ENCODE measurements around the gene HIC1.

The HIC1 gene

GRCh38 chr17:2081564-2081963 lies 26.7 kb downstream of the HIC1 start:
- no peaks in the 10 kb centered on the region for H3K9me2 ChIP-seq (replicated peaks; ENCODE audit: insufficient read depth, low read length)

GRCh38 chr17:2082003-2082781 lies 27.3 kb downstream of the HIC1 start:
- Histone ChIP-seq H3K36me3 (ENCODE audit: low read length) (no peaks in the 10 kb centered on the region), H3K4me2 (ENCODE audit: low read depth, low read length, poor library complexity, severe bottlenecking) (no peak overlapping the region), H3K27ac (ENCODE audit: low read depth, low read length) (no peak overlapping the region), H3K9ac (ENCODE audit: low read length) (no peak overlapping the region), H3K79me2 (ENCODE audit: insufficient read depth, low read length) (no peaks in the 10 kb centered on the region), H2AFZ (ENCODE audit: low read depth, low read length, severe bottlenecking) (no peak overlapping the region), H3K9me2 (replicated peaks; ENCODE audit: insufficient read depth, low read length) (no peaks in the 10 kb centered on the region), H3K4me3 (ENCODE audit: insufficient read depth, low read length, poor library complexity, severe bottlenecking) (no peak overlapping the region), H4K20me1 (ENCODE audit: low read depth, low read length) (no peaks in the 10 kb centered on the region), H3K9me3 (ENCODE audit: insufficient read depth, low read length) (no peaks in the 10 kb centered on the region), H3K27me3 (ENCODE audit: low read length) (no peaks in the 10 kb centered on the region), H3F3A (ENCODE audit: insufficient read depth) (no peaks in the 10 kb centered on the region)
- no peak for TF ChIP-seq CTCF (IDR thresholded peaks at IDR 0.05; ENCODE audit: insufficient read depth, low read length, poor library complexity, severe bottlenecking)
- TF ChIP-seq EZH2phosphoT487 (conservative IDR thresholded peaks at IDR 0.05; ENCODE audit: low read length), result no peak

More at GRCh38 chr17:2081564-2081963, 26.7 kb downstream of the HIC1 start:
- Histone ChIP-seq H3K27me3 (ENCODE audit: low read length) (no peaks in the 10 kb centered on the region), H3K4me3 (ENCODE audit: insufficient read depth, low read length, poor library complexity, severe bottlenecking) (no peak overlapping the region), H4K20me1 (ENCODE audit: low read depth, low read length) (no peaks in the 10 kb centered on the region), H3K79me2 (ENCODE audit: insufficient read depth, low read length) (no peaks in the 10 kb centered on the region), H3K9me3 (ENCODE audit: insufficient read depth, low read length) (no peaks in the 10 kb centered on the region), H3K4me2 (ENCODE audit: low read depth, low read length, poor library complexity, severe bottlenecking) (no peak overlapping the region), H3K27ac (ENCODE audit: low read depth, low read length) (no peak overlapping the region), H3K36me3 (ENCODE audit: low read length) (no peaks in the 10 kb centered on the region), H3F3A (ENCODE audit: insufficient read depth) (no peaks in the 10 kb centered on the region), H2AFZ (ENCODE audit: low read depth, low read length, severe bottlenecking) (no peak overlapping the region), H3K9ac (ENCODE audit: low read length) (no peak overlapping the region)
- no peak for TF ChIP-seq CTCF (IDR thresholded peaks at IDR 0.05; ENCODE audit: insufficient read depth, low read length, poor library complexity, severe bottlenecking)
- TF ChIP-seq EZH2phosphoT487 (conservative IDR thresholded peaks at IDR 0.05; ENCODE audit: low read length), result no peak

- no peak overlapping the region for H3K4me3 ChIP-seq (ENCODE audit: insufficient read depth, low read length, poor library complexity, severe bottlenecking)
- no peaks in the 10 kb centered on the region for H3K27me3 ChIP-seq (ENCODE audit: low read length)
- H3K36me3 ChIP-seq (ENCODE audit: low read length), result no peaks in the 10 kb centered on the region
- H3K9me3 ChIP-seq (ENCODE audit: insufficient read depth, low read length), result no peaks in the 10 kb centered on the region
- H3F3A ChIP-seq (ENCODE audit: insufficient read depth), result no peaks in the 10 kb centered on the region
- no peak overlapping the region for H3K4me2 ChIP-seq (ENCODE audit: low read depth, low read length, poor library complexity, severe bottlenecking)
- no peak overlapping the region for H2AFZ ChIP-seq (ENCODE audit: low read depth, low read length, severe bottlenecking)
- H3K27ac ChIP-seq (ENCODE audit: low read depth, low read length), result no peak overlapping the region
- TF ChIP-seq EZH2phosphoT487 (conservative IDR thresholded peaks at IDR 0.05; ENCODE audit: low read length), result no peak
- no peaks in the 10 kb centered on the region for H4K20me1 ChIP-seq (ENCODE audit: low read depth, low read length)
- no peaks in the 10 kb centered on the region for H3K9me2 ChIP-seq (replicated peaks; ENCODE audit: insufficient read depth, low read length)
- no peaks in the 10 kb centered on the region for H3K79me2 ChIP-seq (ENCODE audit: insufficient read depth, low read length)
- no peak overlapping the region for H3K9ac ChIP-seq (ENCODE audit: low read length)
Measured at GRCh38 chr17:2083613-2084035, 28.7 kb downstream of the HIC1 start.

GRCh38 chr17:2084036-2084765 lies 29.3 kb downstream of the HIC1 start:
- Histone ChIP-seq H3K9ac (ENCODE audit: low read length) (no peak overlapping the region), H3K79me2 (ENCODE audit: insufficient read depth, low read length) (no peaks in the 10 kb centered on the region), H3K9me2 (replicated peaks; ENCODE audit: insufficient read depth, low read length) (no peaks in the 10 kb centered on the region), H2AFZ (ENCODE audit: low read depth, low read length, severe bottlenecking) (no peak overlapping the region), H3F3A (ENCODE audit: insufficient read depth) (no peaks in the 10 kb centered on the region), H3K36me3 (ENCODE audit: low read length) (no peaks in the 10 kb centered on the region), H3K27me3 (ENCODE audit: low read length) (no peaks in the 10 kb centered on the region), H3K27ac (ENCODE audit: low read depth, low read length) (no peak overlapping the region), H3K9me3 (ENCODE audit: insufficient read depth, low read length) (no peaks in the 10 kb centered on the region), H4K20me1 (ENCODE audit: low read depth, low read length) (no peaks in the 10 kb centered on the region), H3K4me3 (ENCODE audit: insufficient read depth, low read length, poor library complexity, severe bottlenecking) (no peak overlapping the region), H3K4me2 (ENCODE audit: low read depth, low read length, poor library complexity, severe bottlenecking) (no peak overlapping the region)
- TF ChIP-seq EZH2phosphoT487 (conservative IDR thresholded peaks at IDR 0.05; ENCODE audit: low read length) (no peak), CTCF (IDR thresholded peaks at IDR 0.05; ENCODE audit: insufficient read depth, low read length, poor library complexity, severe bottlenecking) (no peak)

Data from SU-DHL-6 (cell line).